HEK293 (cell line): ENCODE results near the gene PRKAG3.
"Not testable (repeated sequence)": the region's sequence is repeated elsewhere in the genome, so short reads cannot be mapped to it uniquely, and the experiment has no call there.

Experiments used
- CTCF ChIA-PET: fragments of 350-600 bp; formaldehyde crosslinking; extraction: SDS; loops from one replicate; lab custom pipeline; 2021; ENCODE audit warnings: antibody characterized with exemption; lab: Yijun Ruan, JAX
- POLR2A ChIA-PET: fragments of 300-600 bp; formaldehyde crosslinking; extraction: SDS; loops from one replicate; lab custom pipeline; 2020; ENCODE audit warnings: antibody characterized with exemption, inconsistent platforms; lab: Yijun Ruan, JAX
- H3K27ac ChIP-seq: fragments of 200-500 bp; sonication (Bioruptor generic); 2 replicates; pipeline ENCODE4 v1.5.1; 2014; ENCODE audit warnings: low read depth, low read length, control low read depth, inconsistent platforms; ENCODE audit errors: extremely low read depth
- H3K36me3 ChIP-seq, 2 experiments: fragments of 200-500 bp in 1 of 2; sonication (Bioruptor generic) in 1 of 2; 1 replicate in 1 of 2; 2 replicates in 1 of 2; pipeline ENCODE4 v1.5.1; 2014 to 2017; ENCODE audit warnings: inconsistent platforms in 2 of 2, low read length in 2 of 2; ENCODE audit not compliant: control insufficient read depth in 2 of 2, insufficient read depth in 1 of 2
- H3K4me1 ChIP-seq: fragments of 200-500 bp; sonication (Bioruptor generic); 2 replicates; pipeline ENCODE4 v1.5.1; 2014; ENCODE audit warnings: mild to moderate bottlenecking, low read length, inconsistent platforms; ENCODE audit not compliant: control insufficient read depth, insufficient read depth
- H3K4me3 ChIP-seq: 2 replicates; pipeline ENCODE4 v1.5.1; 2011; ENCODE audit warnings: low read depth, mild to moderate bottlenecking, control low read depth, low read length, moderate library complexity
- H3K9me3 ChIP-seq: fragments of 200-500 bp; sonication (Bioruptor generic); 2 replicates; pipeline ENCODE4 v1.5.1; 2014; ENCODE audit warnings: low read depth, low read length, inconsistent platforms; ENCODE audit not compliant: control insufficient read depth, insufficient read depth
- CTCF ChIP-seq: fragments of 450-650 bp; formaldehyde crosslinking; IDR thresholded peaks from 2 replicates; pipeline ENCODE4 v1.5.1; 2016; ENCODE audit warnings: missing biosample characterization, missing genetic modification characterization
- KLF17 ChIP-seq: fragments of 450-650 bp; formaldehyde crosslinking; IDR thresholded peaks from 2 replicates; pipeline ENCODE4 v1.5.1; 2016; ENCODE audit warnings: missing biosample characterization, missing genetic modification characterization
- KLF9 ChIP-seq: fragments of 450-650 bp; formaldehyde crosslinking; IDR thresholded peaks from 2 replicates; pipeline ENCODE4 v1.5.1; 2016; ENCODE audit warnings: missing biosample characterization, missing genetic modification characterization, low read depth
- SP2 ChIP-seq: fragments of 450-650 bp; formaldehyde crosslinking; IDR thresholded peaks from 2 replicates; pipeline ENCODE4 v1.5.1; 2016; ENCODE audit warnings: missing biosample characterization, missing genetic modification characterization
- ZNF146 ChIP-seq: fragments of 450-650 bp; formaldehyde crosslinking; IDR thresholded peaks from 2 replicates; pipeline ENCODE4 v1.5.1; 2016; ENCODE audit warnings: missing biosample characterization, missing genetic modification characterization
- ZNF561 ChIP-seq: fragments of 450-650 bp; IDR thresholded peaks from 2 replicates; pipeline ENCODE4 v1.5.1; 2018; ENCODE audit warnings: missing biosample characterization, missing genetic modification characterization, borderline replicate concordance
- ZNF596 ChIP-seq: fragments of 450-650 bp; IDR thresholded peaks from 2 replicates; pipeline ENCODE4 v1.5.0; 2018; ENCODE audit warnings: missing biosample characterization, mild to moderate bottlenecking, missing genetic modification characterization, moderate library complexity
- ZNF621 ChIP-seq: fragments of 450-650 bp; formaldehyde crosslinking; IDR thresholded peaks from 2 replicates; pipeline ENCODE4 v1.5.1; 2017; ENCODE audit warnings: missing biosample characterization, missing genetic modification characterization
- ZNF629 ChIP-seq: fragments of 450-650 bp; formaldehyde crosslinking; IDR thresholded peaks from 2 replicates; pipeline ENCODE4 v1.5.1; 2017; ENCODE audit warnings: missing biosample characterization, missing genetic modification characterization
- ZNF658 ChIP-seq: fragments of 450-650 bp; formaldehyde crosslinking; IDR thresholded peaks from 2 replicates; pipeline ENCODE4; 2016; ENCODE audit warnings: missing biosample characterization, missing genetic modification characterization
- ZNF707 ChIP-seq: fragments of 450-650 bp; formaldehyde crosslinking; IDR thresholded peaks from 2 replicates; pipeline ENCODE4 v1.5.1; 2016; ENCODE audit warnings: missing biosample characterization, missing genetic modification characterization
- TF ChIP-seq, protein P1 (sequence below): fragments of 450-650 bp; formaldehyde crosslinking; IDR thresholded peaks from 2 replicates; pipeline ENCODE4 v1.5.1; 2016; ENCODE audit warnings: missing biosample characterization, missing genetic modification characterization, borderline replicate concordance
- TF ChIP-seq, protein P2 (sequence below): fragments of 450-650 bp; formaldehyde crosslinking; IDR thresholded peaks from 2 replicates; pipeline ENCODE4 v1.5.1; 2017; ENCODE audit warnings: missing biosample characterization, missing genetic modification characterization
- TF ChIP-seq, protein P3 (sequence below): fragments of 450-650 bp; formaldehyde crosslinking; IDR thresholded peaks from 2 replicates; pipeline ENCODE4 v1.5.1; 2017; ENCODE audit warnings: missing biosample characterization, mild to moderate bottlenecking, missing genetic modification characterization, moderate library complexity

The PRKAG3 gene

DNA sequence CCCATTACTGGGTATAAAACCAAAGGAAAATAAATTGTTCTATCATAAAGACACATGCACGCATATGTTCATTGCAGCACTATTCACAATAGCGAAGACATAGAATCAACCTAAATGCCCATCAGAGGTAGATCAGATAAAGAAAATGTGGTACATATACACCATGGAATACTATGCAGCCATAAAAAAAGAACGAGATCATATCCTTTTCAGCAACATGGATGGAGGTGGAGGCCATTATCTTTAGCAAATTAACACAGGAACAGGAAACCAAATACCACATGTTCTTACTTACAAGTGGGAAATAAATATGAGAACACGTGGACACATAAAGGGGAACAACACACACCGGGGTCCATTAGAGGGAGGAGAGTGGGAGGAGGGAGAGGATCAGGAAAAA, 12.7 kb upstream of the PRKAG3 start:
- CTCF ChIA-PET, H3K4me1 ChIP-seq, POLR2A ChIA-PET, H3K27ac ChIP-seq, H3K36me3 ChIP-seq, H3K4me3 ChIP-seq, H3K9me3 ChIP-seq: not testable (repeated sequence)
- peak; percentile 62; the same call in 1 of the 2 replicates for TF ChIP-seq ZNF146 (tag by site-specific recombination)

DNA sequence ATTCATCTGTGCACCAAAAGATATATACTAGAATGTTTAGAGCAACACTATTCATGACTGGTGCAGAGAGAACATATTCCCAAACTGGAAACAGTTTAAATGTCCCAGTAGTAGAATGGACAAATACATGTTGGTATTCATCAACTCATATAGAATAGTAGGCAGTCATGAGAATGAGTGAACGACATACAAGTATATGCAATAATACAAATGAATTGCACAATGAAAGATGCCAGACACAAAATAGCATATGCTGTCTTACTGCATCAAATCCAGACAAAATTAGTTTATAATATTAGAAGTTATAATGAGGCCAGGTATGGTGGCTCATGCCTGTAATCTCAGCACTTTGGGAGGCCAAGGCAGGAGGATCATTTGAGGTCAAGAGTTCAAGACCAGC, 8.3 kb upstream of the PRKAG3 start:
- TF ChIP-seq ZNF561 (tag by site-specific recombination) (no peak), ZNF658 (tag by site-specific recombination) (no peak), ZNF629 (tag by site-specific recombination) (no peak), SP2 (tag by site-specific recombination) (no peak)
- TF ChIP-seq, protein P1, sequence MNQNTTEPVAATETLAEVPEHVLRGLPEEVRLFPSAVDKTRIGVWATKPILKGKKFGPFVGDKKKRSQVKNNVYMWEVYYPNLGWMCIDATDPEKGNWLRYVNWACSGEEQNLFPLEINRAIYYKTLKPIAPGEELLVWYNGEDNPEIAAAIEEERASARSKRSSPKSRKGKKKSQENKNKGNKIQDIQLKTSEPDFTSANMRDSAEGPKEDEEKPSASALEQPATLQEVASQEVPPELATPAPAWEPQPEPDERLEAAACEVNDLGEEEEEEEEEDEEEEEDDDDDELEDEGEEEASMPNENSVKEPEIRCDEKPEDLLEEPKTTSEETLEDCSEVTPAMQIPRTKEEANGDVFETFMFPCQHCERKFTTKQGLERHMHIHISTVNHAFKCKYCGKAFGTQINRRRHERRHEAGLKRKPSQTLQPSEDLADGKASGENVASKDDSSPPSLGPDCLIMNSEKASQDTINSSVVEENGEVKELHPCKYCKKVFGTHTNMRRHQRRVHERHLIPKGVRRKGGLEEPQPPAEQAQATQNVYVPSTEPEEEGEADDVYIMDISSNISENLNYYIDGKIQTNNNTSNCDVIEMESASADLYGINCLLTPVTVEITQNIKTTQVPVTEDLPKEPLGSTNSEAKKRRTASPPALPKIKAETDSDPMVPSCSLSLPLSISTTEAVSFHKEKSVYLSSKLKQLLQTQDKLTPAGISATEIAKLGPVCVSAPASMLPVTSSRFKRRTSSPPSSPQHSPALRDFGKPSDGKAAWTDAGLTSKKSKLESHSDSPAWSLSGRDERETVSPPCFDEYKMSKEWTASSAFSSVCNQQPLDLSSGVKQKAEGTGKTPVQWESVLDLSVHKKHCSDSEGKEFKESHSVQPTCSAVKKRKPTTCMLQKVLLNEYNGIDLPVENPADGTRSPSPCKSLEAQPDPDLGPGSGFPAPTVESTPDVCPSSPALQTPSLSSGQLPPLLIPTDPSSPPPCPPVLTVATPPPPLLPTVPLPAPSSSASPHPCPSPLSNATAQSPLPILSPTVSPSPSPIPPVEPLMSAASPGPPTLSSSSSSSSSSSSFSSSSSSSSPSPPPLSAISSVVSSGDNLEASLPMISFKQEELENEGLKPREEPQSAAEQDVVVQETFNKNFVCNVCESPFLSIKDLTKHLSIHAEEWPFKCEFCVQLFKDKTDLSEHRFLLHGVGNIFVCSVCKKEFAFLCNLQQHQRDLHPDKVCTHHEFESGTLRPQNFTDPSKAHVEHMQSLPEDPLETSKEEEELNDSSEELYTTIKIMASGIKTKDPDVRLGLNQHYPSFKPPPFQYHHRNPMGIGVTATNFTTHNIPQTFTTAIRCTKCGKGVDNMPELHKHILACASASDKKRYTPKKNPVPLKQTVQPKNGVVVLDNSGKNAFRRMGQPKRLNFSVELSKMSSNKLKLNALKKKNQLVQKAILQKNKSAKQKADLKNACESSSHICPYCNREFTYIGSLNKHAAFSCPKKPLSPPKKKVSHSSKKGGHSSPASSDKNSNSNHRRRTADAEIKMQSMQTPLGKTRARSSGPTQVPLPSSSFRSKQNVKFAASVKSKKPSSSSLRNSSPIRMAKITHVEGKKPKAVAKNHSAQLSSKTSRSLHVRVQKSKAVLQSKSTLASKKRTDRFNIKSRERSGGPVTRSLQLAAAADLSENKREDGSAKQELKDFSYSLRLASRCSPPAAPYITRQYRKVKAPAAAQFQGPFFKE (tag by site-specific recombination) = no peak
- peaks cover 3% of the 10 kb centered on the region; the same call in 1 of the 2 replicates for H3K4me1 ChIP-seq
- H3K9me3 ChIP-seq = no peaks in the 10 kb centered on the region
- CTCF ChIA-PET = interaction anchor here (0.6 to 4.9 kb wide), 4 partner anchors 8 to 640 kb away, joined by 4 to 22 read pairs (median 4); no protein-coding TSS in a partner anchor
- H3K4me3 ChIP-seq = no peak overlapping the region
- POLR2A ChIA-PET = no interaction called here
- no peaks in the 10 kb centered on the region for H3K36me3 ChIP-seq
- no peak overlapping the region for H3K27ac ChIP-seq

DNA sequence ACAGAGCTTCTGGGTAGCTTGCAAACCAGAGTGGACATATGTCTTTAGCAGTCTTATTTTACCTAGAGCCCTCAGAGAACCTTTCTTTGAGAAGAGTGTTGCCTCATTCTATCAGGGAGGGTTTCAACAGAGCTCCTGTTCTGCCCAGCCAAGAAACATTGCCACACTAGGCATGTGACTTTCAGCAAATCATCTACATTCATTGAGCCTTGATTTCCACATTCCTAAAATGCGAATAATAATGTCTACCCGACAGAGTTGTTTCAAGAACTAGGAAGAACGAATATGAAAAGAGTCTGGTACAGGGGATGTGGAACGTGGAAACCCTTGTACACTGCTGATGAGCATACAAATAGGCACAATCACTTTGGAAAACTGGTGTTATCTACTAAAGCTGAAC, 7.8 kb upstream of the PRKAG3 start:
- H3K27ac ChIP-seq = no peak overlapping the region
- POLR2A ChIA-PET = no interaction called here
- TF ChIP-seq ZNF707 (tag by site-specific recombination) (no peak), CTCF (tag by site-specific recombination) (no peak)
- TF ChIP-seq, all 188 proteins: peak for 0
- H3K4me3 ChIP-seq = no peak overlapping the region
- H3K4me1 ChIP-seq = peaks cover 6% of the 10 kb centered on the region
- CTCF ChIA-PET = interaction anchor here (0.5 to 4.9 kb wide), 7 partner anchors 8 to 315 kb away, joined by 3 to 22 read pairs (median 4); partner anchors contain the start of gene TTLL4
- H3K9me3 ChIP-seq = no peaks in the 10 kb centered on the region
- H3K36me3 ChIP-seq = no peaks in the 10 kb centered on the region

- Histone ChIP-seq H3K4me3 (no peak overlapping the region), H3K27ac (no peak overlapping the region), H3K36me3 (no peaks in the 10 kb centered on the region), H3K4me1 (peaks cover 13% of the 10 kb centered on the region), H3K9me3 (no peaks in the 10 kb centered on the region)
- ChIA-PET CTCF (interaction anchor here (0.7 to 4.9 kb wide), 4 partner anchors 9 to 150 kb away, joined by 4 to 22 read pairs (median 4); no protein-coding TSS in a partner anchor), POLR2A (no interaction called here)
- TF ChIP-seq KLF9 (tag by site-specific recombination) (no peak), KLF17 (no peak), ZNF621 (tag by site-specific recombination) (no peak), ZNF596 (tag by site-specific recombination) (no peak)
- TF ChIP-seq, protein P2, sequence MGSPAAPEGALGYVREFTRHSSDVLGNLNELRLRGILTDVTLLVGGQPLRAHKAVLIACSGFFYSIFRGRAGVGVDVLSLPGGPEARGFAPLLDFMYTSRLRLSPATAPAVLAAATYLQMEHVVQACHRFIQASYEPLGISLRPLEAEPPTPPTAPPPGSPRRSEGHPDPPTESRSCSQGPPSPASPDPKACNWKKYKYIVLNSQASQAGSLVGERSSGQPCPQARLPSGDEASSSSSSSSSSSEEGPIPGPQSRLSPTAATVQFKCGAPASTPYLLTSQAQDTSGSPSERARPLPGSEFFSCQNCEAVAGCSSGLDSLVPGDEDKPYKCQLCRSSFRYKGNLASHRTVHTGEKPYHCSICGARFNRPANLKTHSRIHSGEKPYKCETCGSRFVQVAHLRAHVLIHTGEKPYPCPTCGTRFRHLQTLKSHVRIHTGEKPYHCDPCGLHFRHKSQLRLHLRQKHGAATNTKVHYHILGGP (tag by site-specific recombination) = no peak
- TF ChIP-seq, protein P3, sequence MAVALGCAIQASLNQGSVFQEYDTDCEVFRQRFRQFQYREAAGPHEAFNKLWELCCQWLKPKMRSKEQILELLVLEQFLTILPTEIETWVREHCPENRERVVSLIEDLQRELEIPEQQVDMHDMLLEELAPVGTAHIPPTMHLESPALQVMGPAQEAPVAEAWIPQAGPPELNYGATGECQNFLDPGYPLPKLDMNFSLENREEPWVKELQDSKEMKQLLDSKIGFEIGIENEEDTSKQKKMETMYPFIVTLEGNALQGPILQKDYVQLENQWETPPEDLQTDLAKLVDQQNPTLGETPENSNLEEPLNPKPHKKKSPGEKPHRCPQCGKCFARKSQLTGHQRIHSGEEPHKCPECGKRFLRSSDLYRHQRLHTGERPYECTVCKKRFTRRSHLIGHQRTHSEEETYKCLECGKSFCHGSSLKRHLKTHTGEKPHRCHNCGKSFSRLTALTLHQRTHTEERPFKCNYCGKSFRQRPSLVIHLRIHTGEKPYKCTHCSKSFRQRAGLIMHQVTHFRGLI (tag by site-specific recombination) = no peak
Observed at GRCh38 chr2:218837495-218837894, 5.9 kb upstream of the PRKAG3 start.
